Neural progenitor cell (in vitro differentiated cells): ENCODE measurements around the gene MEST. TPM values are rescaled to one million over a fixed set of nuclear protein-coding genes. Genes with fewer than 3 reads are reported as not detected.

Experiments used
- DNase-seq: peaks from one replicate; pipeline ENCODE4 v3.0.0-alpha.2; 2016; ENCODE audit warnings: low spot score
- H2AFZ ChIP-seq: fragments of 200-600 bp; sonication (generic); replicated peaks from 2 replicates; pipeline ENCODE4 v1.6.1; 2016; ENCODE audit warnings: antibody characterized with exemption
- H3F3A ChIP-seq: fragments of 200-600 bp; sonication (generic); 2 replicates; pipeline ENCODE4 v1.6.1; 2016; ENCODE audit warnings: antibody characterized with exemption, low read depth
- H3K27ac ChIP-seq: fragments of 200-600 bp; sonication (generic); 2 replicates; pipeline ENCODE4 v1.5.1; 2016; ENCODE audit warnings: mild to moderate bottlenecking
- H3K27me3 ChIP-seq: fragments of 200-600 bp; sonication (generic); 2 replicates; pipeline ENCODE4 v1.6.1; 2016; ENCODE audit warnings: mild to moderate bottlenecking, moderate library complexity
- H3K36me3 ChIP-seq: fragments of 200-600 bp; sonication (generic); 2 replicates; pipeline ENCODE4 v1.5.1; 2016
- H3K4me1 ChIP-seq: fragments of 200-600 bp; sonication (generic); 2 replicates; pipeline ENCODE4 v1.6.1; 2016; ENCODE audit warnings: mixed run types
- H3K4me2 ChIP-seq: fragments of 200-600 bp; sonication (generic); 2 replicates; pipeline ENCODE4 v1.6.1; 2016
- H3K4me3 ChIP-seq: fragments of 200-600 bp; sonication (generic); 2 replicates; pipeline ENCODE4 v1.5.1; 2016
- H3K79me2 ChIP-seq: fragments of 200-600 bp; sonication (generic); 2 replicates; pipeline ENCODE4 v1.6.1; 2016; ENCODE audit warnings: low read depth
- H3K9ac ChIP-seq: fragments of 200-600 bp; sonication (generic); 2 replicates; pipeline ENCODE4 v1.6.1; 2016
- H3K9me3 ChIP-seq: fragments of 200-600 bp; sonication (generic); 2 replicates; pipeline ENCODE4 v1.5.1; 2016; ENCODE audit warnings: low read depth
- H4K20me1 ChIP-seq: fragments of 200-600 bp; sonication (generic); 2 replicates; pipeline ENCODE4 v1.6.1; 2016; ENCODE audit warnings: low read depth
- H3K27ac Mint-ChIP-seq: 3 replicates; pipeline ENCODE4 v1.8.0; 2021; ENCODE audit warnings: mixed read lengths
- H3K27me3 Mint-ChIP-seq: 2 replicates; pipeline ENCODE4 v1.8.0; 2022; ENCODE audit warnings: low read depth, mild to moderate bottlenecking, inconsistent platforms, moderate library complexity, mixed read lengths; ENCODE audit not compliant: insufficient read depth
- H3K36me3 Mint-ChIP-seq: 3 replicates; pipeline ENCODE4 v1.8.0; 2021; ENCODE audit warnings: mixed read lengths
- H3K4me1 Mint-ChIP-seq: 3 replicates; pipeline ENCODE4 v1.8.0; 2021; ENCODE audit warnings: mixed read lengths
- H3K4me3 Mint-ChIP-seq: 3 replicates; pipeline ENCODE4 v1.8.0; 2021; ENCODE audit warnings: mild to moderate bottlenecking, moderate library complexity, mixed read lengths
- H3K9me3 Mint-ChIP-seq: 3 replicates; pipeline ENCODE4 v1.8.0; 2020; ENCODE audit warnings: mixed read lengths
- EZH2 ChIP-seq: fragments of 200-600 bp; sonication (generic); IDR thresholded peaks from 2 replicates; pipeline ENCODE4 v1.6.1; 2017; ENCODE audit warnings: antibody characterized with exemption, mild to moderate bottlenecking, moderate library complexity
- EZH2phosphoT487 ChIP-seq: fragments of 200-600 bp; sonication (generic); IDR thresholded peaks from 2 replicates; pipeline ENCODE4 v1.6.1; 2017; ENCODE audit warnings: antibody characterized with exemption
- total RNA-seq: library from RNA; depleted of rRNA; stranded (reverse); fragments of >200 nt; gene quantifications from 2 replicates; pipeline ENCODE4 v1.2.3, GENCODE V29; 2015; ENCODE audit warnings: low replicate concordance
- TF ChIP-seq, protein P1 (sequence below): fragments of 200-600 bp; sonication (generic); IDR thresholded peaks from 2 replicates; pipeline ENCODE4 v1.5.1; 2017; ENCODE audit warnings: antibody characterized with exemption, mild to moderate bottlenecking

MEST gene
- total RNA-seq, 1 donor from 2014 or later: 431 TPM

DNA sequence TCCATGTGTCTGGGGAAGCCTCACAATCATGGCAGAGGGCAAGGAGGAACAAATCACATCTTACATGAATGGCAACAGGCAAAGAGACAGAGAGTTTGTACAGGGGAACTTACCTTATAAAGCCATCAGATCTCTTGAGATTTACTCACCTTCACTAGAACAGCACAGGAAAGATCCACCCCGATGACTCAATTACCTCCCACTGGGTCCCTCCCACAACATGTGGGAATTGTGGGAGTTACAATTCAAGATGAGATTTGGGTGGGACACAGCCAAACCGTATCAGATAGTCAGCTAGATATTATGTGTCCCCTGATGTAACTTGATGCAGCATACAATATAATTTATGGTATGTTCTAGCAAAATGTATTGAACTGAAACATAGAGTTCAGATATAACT, 36.9 kb upstream of the MEST start:
- Mint-ChIP-seq H3K9me3 (peaks cover 17% of the 10 kb centered on the region), H3K4me1 (no peaks in the 10 kb centered on the region), H3K27me3 (no peaks in the 10 kb centered on the region), H3K4me3 (no peak overlapping the region), H3K36me3 (no peaks in the 10 kb centered on the region), H3K27ac (no peak overlapping the region)
- Histone ChIP-seq H4K20me1 (no peaks in the 10 kb centered on the region), H3K27ac (no peak overlapping the region), H3K79me2 (no peaks in the 10 kb centered on the region), H3K27me3 (no peaks in the 10 kb centered on the region), H3K4me3 (no peak overlapping the region), H3F3A (no peaks in the 10 kb centered on the region), H2AFZ (no peak overlapping the region), H3K9me3 (peaks cover 5% of the 10 kb centered on the region), H3K9ac (no peak overlapping the region), H3K4me2 (no peak overlapping the region), H3K36me3 (no peaks in the 10 kb centered on the region), H3K4me1 (no peaks in the 10 kb centered on the region)
- TF ChIP-seq, protein P1, sequence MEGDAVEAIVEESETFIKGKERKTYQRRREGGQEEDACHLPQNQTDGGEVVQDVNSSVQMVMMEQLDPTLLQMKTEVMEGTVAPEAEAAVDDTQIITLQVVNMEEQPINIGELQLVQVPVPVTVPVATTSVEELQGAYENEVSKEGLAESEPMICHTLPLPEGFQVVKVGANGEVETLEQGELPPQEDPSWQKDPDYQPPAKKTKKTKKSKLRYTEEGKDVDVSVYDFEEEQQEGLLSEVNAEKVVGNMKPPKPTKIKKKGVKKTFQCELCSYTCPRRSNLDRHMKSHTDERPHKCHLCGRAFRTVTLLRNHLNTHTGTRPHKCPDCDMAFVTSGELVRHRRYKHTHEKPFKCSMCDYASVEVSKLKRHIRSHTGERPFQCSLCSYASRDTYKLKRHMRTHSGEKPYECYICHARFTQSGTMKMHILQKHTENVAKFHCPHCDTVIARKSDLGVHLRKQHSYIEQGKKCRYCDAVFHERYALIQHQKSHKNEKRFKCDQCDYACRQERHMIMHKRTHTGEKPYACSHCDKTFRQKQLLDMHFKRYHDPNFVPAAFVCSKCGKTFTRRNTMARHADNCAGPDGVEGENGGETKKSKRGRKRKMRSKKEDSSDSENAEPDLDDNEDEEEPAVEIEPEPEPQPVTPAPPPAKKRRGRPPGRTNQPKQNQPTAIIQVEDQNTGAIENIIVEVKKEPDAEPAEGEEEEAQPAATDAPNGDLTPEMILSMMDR: no peak
- TF ChIP-seq EZH2phosphoT487: no peak
- no peak for TF ChIP-seq EZH2
- DNase-seq: no peak

DNA sequence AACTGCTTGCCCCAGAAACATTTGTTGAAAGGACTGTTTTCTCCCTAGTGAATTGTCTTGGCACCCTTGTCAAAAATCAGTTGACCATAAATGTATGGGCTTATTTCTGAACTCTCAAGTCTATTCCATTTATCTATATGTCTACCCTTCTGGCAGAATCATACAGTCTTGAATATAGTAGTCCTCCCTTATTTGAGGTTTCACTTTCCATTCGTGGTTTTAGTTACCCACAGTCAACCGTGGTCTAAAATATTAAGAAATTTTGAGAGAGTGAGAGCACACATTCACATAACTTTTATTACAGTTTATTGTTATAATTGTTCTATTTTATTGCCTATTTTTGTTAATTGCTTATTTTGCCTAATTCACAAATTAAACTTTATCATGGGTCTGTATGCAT, 33.6 kb upstream of the MEST start:
- Histone ChIP-seq H3K79me2 (no peaks in the 10 kb centered on the region), H3K9ac (no peak overlapping the region), H2AFZ (no peak overlapping the region), H3K4me2 (no peak overlapping the region), H3K27me3 (no peaks in the 10 kb centered on the region), H3F3A (no peaks in the 10 kb centered on the region), H3K9me3 (peaks cover 5% of the 10 kb centered on the region), H3K27ac (no peak overlapping the region), H3K36me3 (no peaks in the 10 kb centered on the region), H4K20me1 (no peaks in the 10 kb centered on the region), H3K4me3 (no peak overlapping the region), H3K4me1 (no peaks in the 10 kb centered on the region)
- Mint-ChIP-seq H3K36me3 (no peaks in the 10 kb centered on the region), H3K9me3 (peaks cover 11% of the 10 kb centered on the region), H3K27me3 (no peaks in the 10 kb centered on the region), H3K4me3 (no peak overlapping the region), H3K4me1 (no peaks in the 10 kb centered on the region), H3K27ac (no peak overlapping the region)
- DNase-seq: no peak
- TF ChIP-seq, protein P1: no peak
- TF ChIP-seq EZH2phosphoT487: no peak
- no peak for TF ChIP-seq EZH2

DNA sequence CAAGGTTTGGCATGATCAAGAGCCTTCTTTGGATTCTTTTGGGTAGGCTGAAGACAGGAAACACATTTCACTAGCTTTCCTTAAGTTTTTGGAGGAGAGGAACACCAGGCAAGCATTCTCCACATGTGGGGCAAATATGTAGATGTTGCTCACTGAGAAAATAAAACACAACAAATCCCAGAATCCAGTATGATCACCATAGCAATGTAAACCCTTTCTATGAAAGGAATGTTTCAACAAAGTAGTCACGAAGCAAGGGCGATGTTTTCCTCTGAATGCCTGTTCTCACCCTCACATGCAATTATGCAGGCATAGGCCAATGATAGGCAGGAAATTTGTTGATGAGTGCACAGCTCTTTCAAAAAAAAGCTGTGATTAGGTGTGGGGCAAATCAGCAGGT, 30.6 kb upstream of the MEST start:
- Histone ChIP-seq H3K9ac (no peak overlapping the region), H3K9me3 (peaks cover 5% of the 10 kb centered on the region), H3K4me1 (no peaks in the 10 kb centered on the region), H3K4me3 (no peak overlapping the region), H2AFZ (no peak overlapping the region), H3F3A (no peaks in the 10 kb centered on the region), H4K20me1 (no peaks in the 10 kb centered on the region), H3K36me3 (no peaks in the 10 kb centered on the region), H3K4me2 (no peak overlapping the region), H3K27ac (no peak overlapping the region), H3K27me3 (no peaks in the 10 kb centered on the region), H3K79me2 (no peaks in the 10 kb centered on the region)
- Mint-ChIP-seq H3K36me3 (no peaks in the 10 kb centered on the region), H3K9me3 (peaks cover 17% of the 10 kb centered on the region), H3K4me3 (no peak overlapping the region), H3K27me3 (no peaks in the 10 kb centered on the region), H3K4me1 (no peaks in the 10 kb centered on the region), H3K27ac (no peak overlapping the region)
- DNase-seq: no peak
- TF ChIP-seq EZH2phosphoT487 (no peak), EZH2 (no peak)
- TF ChIP-seq, protein P1: no peak
